Measurements from ENCODE around the gene CACFD1.

CACFD1 gene

DNA sequence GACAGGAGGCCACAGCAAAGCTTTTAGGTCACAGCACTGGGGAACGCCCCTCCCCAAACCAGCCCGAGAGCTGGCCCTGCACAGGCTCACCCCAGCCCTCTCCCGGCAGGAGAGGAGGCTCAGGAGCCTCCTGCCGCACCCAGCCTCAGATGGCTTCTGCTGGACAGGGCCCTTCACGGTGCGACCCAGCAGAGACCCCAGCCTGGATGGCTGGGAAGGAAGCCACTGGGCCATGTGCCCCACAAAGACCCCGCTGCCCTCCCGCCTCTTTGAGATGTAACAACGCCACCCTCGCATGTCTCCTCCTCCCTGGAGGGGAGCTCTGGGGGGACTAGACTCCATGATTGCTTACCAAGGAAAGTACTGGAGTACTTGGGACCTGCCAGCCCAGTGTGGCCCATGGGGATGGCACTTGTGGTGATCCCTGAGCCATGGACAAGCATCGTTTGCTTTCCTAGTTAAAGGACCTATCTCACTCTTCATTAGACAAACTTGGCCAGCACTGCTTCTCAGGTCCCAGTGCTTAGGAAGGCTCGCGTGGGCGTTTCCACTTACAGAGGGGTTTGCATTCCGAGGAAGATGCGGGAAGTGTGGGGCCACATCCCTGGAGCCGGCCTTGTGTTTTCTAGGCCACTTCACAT is 56.0 kb downstream of the CACFD1 start:
- TF ChIP-seq, protein P1, sequence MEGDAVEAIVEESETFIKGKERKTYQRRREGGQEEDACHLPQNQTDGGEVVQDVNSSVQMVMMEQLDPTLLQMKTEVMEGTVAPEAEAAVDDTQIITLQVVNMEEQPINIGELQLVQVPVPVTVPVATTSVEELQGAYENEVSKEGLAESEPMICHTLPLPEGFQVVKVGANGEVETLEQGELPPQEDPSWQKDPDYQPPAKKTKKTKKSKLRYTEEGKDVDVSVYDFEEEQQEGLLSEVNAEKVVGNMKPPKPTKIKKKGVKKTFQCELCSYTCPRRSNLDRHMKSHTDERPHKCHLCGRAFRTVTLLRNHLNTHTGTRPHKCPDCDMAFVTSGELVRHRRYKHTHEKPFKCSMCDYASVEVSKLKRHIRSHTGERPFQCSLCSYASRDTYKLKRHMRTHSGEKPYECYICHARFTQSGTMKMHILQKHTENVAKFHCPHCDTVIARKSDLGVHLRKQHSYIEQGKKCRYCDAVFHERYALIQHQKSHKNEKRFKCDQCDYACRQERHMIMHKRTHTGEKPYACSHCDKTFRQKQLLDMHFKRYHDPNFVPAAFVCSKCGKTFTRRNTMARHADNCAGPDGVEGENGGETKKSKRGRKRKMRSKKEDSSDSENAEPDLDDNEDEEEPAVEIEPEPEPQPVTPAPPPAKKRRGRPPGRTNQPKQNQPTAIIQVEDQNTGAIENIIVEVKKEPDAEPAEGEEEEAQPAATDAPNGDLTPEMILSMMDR (IDR thresholded peaks at IDR 0.05): no peak

DNA sequence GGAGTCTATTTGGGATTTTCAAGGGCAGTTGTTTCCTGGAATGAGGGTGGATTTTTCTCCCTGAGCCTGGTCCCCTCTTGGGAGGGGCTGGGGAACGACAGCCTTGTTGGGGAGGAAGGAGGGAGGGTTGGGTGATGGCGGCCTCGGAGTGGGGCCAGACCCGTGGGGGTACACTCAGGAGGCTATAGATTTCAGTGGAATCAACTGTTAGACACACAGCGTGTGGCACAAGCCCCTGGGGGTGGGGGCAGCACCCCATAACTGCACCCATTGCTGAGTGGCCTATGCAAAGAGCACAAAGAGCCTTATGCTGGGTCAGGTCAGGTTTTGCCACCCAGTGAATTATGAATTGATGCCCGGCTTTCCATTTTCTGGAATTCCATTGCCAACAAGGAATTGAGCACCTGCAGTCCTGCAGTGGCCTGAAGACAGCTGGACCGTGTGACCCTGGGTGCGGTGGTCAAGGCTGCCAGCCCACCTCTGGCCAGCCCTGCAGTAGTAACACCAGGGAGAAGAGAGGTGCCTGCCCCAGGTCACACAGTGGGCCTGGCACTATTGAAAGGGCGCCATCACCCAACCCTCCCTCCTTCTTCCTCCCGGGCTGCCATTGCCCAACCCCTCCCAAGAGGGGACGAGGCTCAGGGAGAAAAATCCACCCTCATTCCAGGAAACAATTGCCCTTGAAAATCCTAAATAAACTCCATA is 56.6 kb downstream of the CACFD1 start:
- TF ChIP-seq, protein P1 (IDR thresholded peaks at IDR 0.05): no peak

DNA sequence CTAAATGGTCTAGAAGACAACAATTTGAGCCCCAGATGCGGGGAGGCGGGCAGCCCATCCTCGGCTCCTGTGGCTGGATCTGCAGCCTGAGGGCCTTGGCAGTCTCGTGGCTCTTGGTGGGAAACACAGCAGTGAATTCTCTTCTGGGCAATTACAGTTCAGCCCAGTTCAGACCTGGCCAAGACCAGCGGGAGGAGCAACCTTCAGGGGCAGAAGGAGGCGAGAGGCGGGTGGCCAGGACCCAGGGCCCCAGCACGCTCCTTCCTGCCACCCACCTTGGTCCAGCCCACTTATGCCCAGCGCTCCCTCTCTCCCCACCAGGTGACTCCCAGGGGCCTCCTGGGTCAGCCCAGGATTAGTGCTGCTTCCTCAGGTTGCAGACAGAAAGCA is 57.2 kb downstream of the CACFD1 start:
- TF ChIP-seq, protein P1 (IDR thresholded peaks at IDR 0.05): no peak

DNA sequence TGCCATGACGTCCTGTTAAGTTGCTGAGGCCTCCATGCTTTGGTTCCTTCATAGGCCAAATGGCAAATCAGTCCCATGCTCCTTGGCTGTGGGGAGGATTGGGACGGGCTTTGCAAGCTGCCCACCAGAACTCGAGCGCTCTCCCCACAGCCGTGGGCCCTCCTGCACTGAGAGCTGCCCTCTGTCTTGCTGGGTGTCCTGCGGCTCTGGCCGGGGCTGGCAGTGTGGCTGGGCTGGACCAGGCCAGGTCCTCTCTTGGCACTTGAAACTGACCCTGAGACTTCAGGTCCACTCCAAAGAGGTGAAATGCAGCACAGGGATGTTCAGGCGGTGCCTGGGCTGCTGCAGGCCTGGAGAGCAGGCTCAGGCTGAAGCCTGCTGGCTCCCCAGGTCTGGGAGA is 57.9 kb downstream of the CACFD1 start:
- TF ChIP-seq, protein P1 (IDR thresholded peaks at IDR 0.05): no peak

DNA sequence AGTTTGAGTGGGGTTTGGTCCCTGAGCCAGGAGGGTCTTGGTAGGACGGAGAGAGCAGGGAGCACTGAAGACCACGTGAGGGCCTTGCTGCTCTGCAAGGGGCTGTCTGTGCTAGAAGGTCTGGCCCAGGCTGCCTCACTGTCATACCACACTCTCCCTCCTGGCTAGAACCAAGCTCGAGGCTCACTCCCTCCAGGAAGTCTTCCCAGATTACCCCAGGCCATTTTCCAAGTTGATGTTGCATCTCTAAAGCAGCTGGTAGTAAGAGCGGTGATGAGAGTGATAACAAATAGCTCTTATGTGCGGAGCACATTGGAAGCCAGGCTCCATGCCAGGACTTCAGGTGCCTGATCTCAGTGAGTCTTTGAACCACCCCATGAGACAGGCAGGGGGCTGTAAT is 58.4 kb downstream of the CACFD1 start:
- TF ChIP-seq, protein P1 (IDR thresholded peaks at IDR 0.05): no peak

DNA sequence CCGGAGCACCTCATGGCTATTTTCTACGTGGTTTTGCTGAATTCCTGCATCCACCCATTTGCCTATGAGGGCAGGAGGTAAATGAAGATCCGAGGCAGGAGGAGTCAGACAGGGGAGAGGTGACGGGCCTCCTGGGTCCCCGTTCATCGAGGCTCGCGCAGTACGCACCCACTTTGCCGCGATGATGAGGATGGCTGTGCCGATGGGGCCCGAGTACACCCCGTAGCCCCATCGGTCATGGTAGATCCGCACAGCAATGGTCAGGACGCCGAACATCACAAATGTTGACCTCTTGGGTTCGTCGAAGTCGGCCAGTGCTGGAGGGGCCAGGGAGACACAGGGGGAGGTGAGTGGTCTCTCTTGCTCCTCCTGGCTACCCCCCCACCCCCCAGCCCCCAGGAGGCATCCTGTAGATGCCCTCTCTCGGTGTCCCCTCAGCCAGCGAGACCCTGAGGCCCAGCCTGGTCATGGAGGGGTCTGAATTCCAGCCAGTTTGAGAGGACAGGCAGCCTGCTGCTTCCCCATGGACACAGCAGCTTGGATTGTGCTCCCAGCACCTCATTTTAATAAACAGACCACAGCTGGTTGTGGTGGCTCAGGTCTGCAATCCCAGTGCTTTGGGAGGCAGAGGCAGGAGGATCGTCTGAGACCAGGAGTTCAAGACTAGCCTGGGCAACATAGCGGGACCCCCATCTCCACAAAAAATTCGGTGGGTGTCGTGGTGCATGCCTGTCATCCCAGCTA is 59.1 kb downstream of the CACFD1 start:
- TF ChIP-seq, protein P1 (IDR thresholded peaks at IDR 0.05): no peak

DNA sequence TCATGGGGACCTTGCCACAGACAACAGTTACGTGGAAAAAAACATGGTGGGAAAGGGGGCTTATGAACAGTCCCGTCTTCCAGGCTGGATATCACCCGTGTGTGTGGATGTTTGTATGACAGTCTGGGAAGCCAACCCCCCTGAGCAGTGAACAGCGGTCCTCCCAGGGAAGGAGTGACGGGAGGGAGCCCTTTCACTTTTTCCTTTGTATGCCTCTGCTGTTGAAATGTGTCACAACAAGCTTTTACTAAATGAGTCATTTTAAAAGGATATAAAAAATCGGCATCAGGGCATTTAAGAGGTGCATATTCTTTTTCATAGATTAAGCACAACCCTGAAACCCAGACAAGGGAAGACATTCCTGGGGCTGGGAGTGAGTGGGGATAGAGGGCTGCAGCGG is 59.9 kb downstream of the CACFD1 start:
- TF ChIP-seq, protein P1 (IDR thresholded peaks at IDR 0.05): no peak
